HepG2 (cell line): ENCODE data around the gene RHD. TPM values are rescaled to one million over a fixed set of nuclear protein-coding genes. Genes with fewer than 3 reads are reported as not detected.

Source experiments
- ASH2L ChIP-seq: fragments of 300-600, 200-600 bp; sonication (generic); IDR thresholded peaks from 2 replicates; pipeline ENCODE4 v1.7.0; 2017; ENCODE audit warnings: low read depth, mild to moderate bottlenecking, moderate library complexity, mixed read lengths, low read length; ENCODE audit not compliant: insufficient read length
- BHLHE40 ChIP-seq: IDR thresholded peaks from 2 replicates; pipeline ENCODE4 v1.6.1; 2011; ENCODE audit warnings: low read length, improper control_type of control experiment
- ESRRA ChIP-seq: sonication (generic); formaldehyde crosslinking; IDR thresholded peaks from 2 replicates; pipeline ENCODE4 v1.5.1; 2020; ENCODE audit warnings: mild to moderate bottlenecking, low read depth, missing genetic modification reagents
- GRHL1 ChIP-seq: sonication (generic); formaldehyde crosslinking; conservative IDR thresholded peaks from 2 replicates; pipeline ENCODE4 v1.8.0; 2022; ENCODE audit warnings: missing genetic modification reagents
- IKZF5 ChIP-seq: IDR thresholded peaks from 2 replicates; pipeline ENCODE4 v1.6.1; 2018; ENCODE audit warnings: missing genetic modification reagents, mild to moderate bottlenecking, missing compliant biosample characterization
- IRF9 ChIP-seq: sonication (generic); formaldehyde crosslinking; IDR thresholded peaks from 2 replicates; pipeline ENCODE4 v1.8.0; 2022; ENCODE audit warnings: missing genetic modification reagents, mild to moderate bottlenecking, borderline replicate concordance
- NCOA2 ChIP-seq: sonication (generic); formaldehyde crosslinking; IDR thresholded peaks from 2 replicates; pipeline ENCODE4 v1.8.0; 2022; ENCODE audit warnings: inconsistent platforms
- NFYC ChIP-seq: IDR thresholded peaks from 2 replicates; pipeline ENCODE4 v1.6.1; 2016; ENCODE audit warnings: missing genetic modification reagents, missing compliant biosample characterization
- THYN1 ChIP-seq: sonication (generic); formaldehyde crosslinking; IDR thresholded peaks from 2 replicates; pipeline ENCODE4 v1.8.1; 2023; ENCODE audit warnings: low read depth, mild to moderate bottlenecking, moderate library complexity, missing genetic modification reagents, borderline replicate concordance
- ZEB1 ChIP-seq: IDR thresholded peaks from 2 replicates; pipeline ENCODE4 v1.6.1; 2012; ENCODE audit warnings: mild to moderate bottlenecking, low read depth, inconsistent platforms; ENCODE audit not compliant: insufficient replicate concordance
- ZNF136 ChIP-seq: sonication (generic); formaldehyde crosslinking; IDR thresholded peaks from 2 replicates; pipeline ENCODE4 v1.8.1; 2022; ENCODE audit warnings: low read depth, mild to moderate bottlenecking, moderate library complexity, missing genetic modification reagents
- ZNF274 ChIP-seq: sonication (generic); formaldehyde crosslinking; IDR thresholded peaks from 2 replicates; pipeline ENCODE4 v1.5.1; 2020; ENCODE audit warnings: mild to moderate bottlenecking, missing genetic modification reagents
- ZNF572 ChIP-seq: sonication (generic); formaldehyde crosslinking; IDR thresholded peaks from 2 replicates; pipeline ENCODE4 v1.5.1; 2020; ENCODE audit warnings: mild to moderate bottlenecking, missing genetic modification reagents
- ZNF616 ChIP-seq: sonication (generic); formaldehyde crosslinking; IDR thresholded peaks from 2 replicates; pipeline ENCODE4 v1.5.0; 2020; ENCODE audit warnings: low read depth, mild to moderate bottlenecking, missing genetic modification reagents
- ZNF713 ChIP-seq: sonication (generic); formaldehyde crosslinking; IDR thresholded peaks from 2 replicates; pipeline ENCODE4 v1.4.0; 2020; ENCODE audit warnings: mild to moderate bottlenecking, missing genetic modification reagents
- ZNF761 ChIP-seq: sonication (generic); formaldehyde crosslinking; conservative IDR thresholded peaks from 2 replicates; pipeline ENCODE4 v1.4.0; 2020; ENCODE audit warnings: mild to moderate bottlenecking, missing genetic modification reagents
- ZSCAN9 ChIP-seq: IDR thresholded peaks from 2 replicates; pipeline ENCODE4 v1.6.1; 2016; ENCODE audit warnings: borderline replicate concordance
- polyA plus RNA-seq, 8 experiments: library from polyadenylated mRNA; depleted of rRNA in 3 of 8; stranded (reverse) in 7 of 8; unstranded in 1 of 8; fragments of >200 nt; fragmentation: Illumina TruSeq in 4 of 8; extraction: Trizol in 4 of 8; gene quantifications; 2 replicates each; pipeline versions ENCODE4 v1.2.1 to v1.2.3, GENCODE V29; 2011 to 2016; ENCODE audit warnings: low read depth in 4 of 8, missing spikeins in 1 of 8, mixed read lengths in 1 of 8; ENCODE audit not compliant: insufficient read depth in 1 of 8
- total RNA-seq, 5 experiments: library from RNA; depleted of rRNA; stranded (reverse); fragments of >200 nt; fragmentation: Illumina TruSeq; extraction: Trizol; gene quantifications; 2 replicates each; pipeline ENCODE4 v1.2.3, GENCODE V29; 2016; ENCODE audit warnings: low read depth in 1 of 5
- TF ChIP-seq, protein P1 (sequence below): sonication (generic); formaldehyde crosslinking; IDR thresholded peaks from 2 replicates; pipeline ENCODE4 v1.4.0; 2020; ENCODE audit warnings: missing genetic modification reagents, borderline replicate concordance
- TF ChIP-seq, protein P2 (sequence below): sonication (generic); formaldehyde crosslinking; IDR thresholded peaks from 2 replicates; pipeline ENCODE4 v1.5.0; 2020; ENCODE audit warnings: mild to moderate bottlenecking, missing genetic modification reagents

Gene RHD
- total and polyA plus RNA-seq, 2 of the 13 experiments (the other 11 are each of a cell fraction or from before 2014, with no cell fraction given) = not detected

- TF ChIP-seq ZNF761 (CRISPR knock-in tag) = no peak
- TF ChIP-seq ZNF136 (CRISPR knock-in tag) = no peak
- TF ChIP-seq BHLHE40 = no peak
- no peak for TF ChIP-seq ZNF616 (CRISPR knock-in tag)
- TF ChIP-seq ZNF713 = no peak
- TF ChIP-seq, protein P1, sequence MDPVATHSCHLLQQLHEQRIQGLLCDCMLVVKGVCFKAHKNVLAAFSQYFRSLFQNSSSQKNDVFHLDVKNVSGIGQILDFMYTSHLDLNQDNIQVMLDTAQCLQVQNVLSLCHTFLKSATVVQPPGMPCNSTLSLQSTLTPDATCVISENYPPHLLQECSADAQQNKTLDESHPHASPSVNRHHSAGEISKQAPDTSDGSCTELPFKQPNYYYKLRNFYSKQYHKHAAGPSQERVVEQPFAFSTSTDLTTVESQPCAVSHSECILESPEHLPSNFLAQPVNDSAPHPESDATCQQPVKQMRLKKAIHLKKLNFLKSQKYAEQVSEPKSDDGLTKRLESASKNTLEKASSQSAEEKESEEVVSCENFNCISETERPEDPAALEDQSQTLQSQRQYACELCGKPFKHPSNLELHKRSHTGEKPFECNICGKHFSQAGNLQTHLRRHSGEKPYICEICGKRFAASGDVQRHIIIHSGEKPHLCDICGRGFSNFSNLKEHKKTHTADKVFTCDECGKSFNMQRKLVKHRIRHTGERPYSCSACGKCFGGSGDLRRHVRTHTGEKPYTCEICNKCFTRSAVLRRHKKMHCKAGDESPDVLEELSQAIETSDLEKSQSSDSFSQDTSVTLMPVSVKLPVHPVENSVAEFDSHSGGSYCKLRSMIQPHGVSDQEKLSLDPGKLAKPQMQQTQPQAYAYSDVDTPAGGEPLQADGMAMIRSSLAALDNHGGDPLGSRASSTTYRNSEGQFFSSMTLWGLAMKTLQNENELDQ (CRISPR knock-in tag) = no peak
- peak; percentile 72 for TF ChIP-seq NFYC (CRISPR knock-in tag)
- peak; percentile 26 for TF ChIP-seq ASH2L
- no peak for TF ChIP-seq ZSCAN9 (CRISPR knock-in tag)
- TF ChIP-seq GRHL1 (CRISPR knock-in tag) = no peak
- TF ChIP-seq ESRRA (CRISPR knock-in tag) = no peak
- TF ChIP-seq ZNF274 (CRISPR knock-in tag) = peak; percentile 23; the same call in 1 of the 2 replicates
- TF ChIP-seq, protein P2, sequence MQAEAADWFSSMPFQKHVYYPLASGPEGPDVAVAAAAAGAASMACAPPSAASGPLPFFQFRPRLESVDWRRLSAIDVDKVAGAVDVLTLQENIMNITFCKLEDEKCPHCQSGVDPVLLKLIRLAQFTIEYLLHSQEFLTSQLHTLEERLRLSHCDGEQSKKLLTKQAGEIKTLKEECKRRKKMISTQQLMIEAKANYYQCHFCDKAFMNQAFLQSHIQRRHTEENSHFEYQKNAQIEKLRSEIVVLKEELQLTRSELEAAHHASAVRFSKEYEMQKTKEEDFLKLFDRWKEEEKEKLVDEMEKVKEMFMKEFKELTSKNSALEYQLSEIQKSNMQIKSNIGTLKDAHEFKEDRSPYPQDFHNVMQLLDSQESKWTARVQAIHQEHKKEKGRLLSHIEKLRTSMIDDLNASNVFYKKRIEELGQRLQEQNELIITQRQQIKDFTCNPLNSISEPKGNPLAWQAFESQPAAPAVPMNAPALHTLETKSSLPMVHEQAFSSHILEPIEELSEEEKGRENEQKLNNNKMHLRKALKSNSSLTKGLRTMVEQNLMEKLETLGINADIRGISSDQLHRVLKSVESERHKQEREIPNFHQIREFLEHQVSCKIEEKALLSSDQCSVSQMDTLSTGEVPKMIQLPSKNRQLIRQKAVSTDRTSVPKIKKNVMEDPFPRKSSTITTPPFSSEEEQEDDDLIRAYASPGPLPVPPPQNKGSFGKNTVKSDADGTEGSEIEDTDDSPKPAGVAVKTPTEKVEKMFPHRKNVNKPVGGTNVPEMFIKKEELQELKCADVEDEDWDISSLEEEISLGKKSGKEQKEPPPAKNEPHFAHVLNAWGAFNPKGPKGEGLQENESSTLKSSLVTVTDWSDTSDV (CRISPR knock-in tag) = no peak
- no peak for TF ChIP-seq ZNF572 (CRISPR knock-in tag)
- TF ChIP-seq IRF9 (CRISPR knock-in tag) = 0 out of 2 replicates have a peak, but pooled peaks have one; percentile 41
- TF ChIP-seq ZEB1 = no peak
- no peak for TF ChIP-seq NCOA2 (CRISPR knock-in tag)
- TF ChIP-seq IKZF5 (CRISPR knock-in tag) = no peak
- no peak for TF ChIP-seq THYN1 (CRISPR knock-in tag)
- TF ChIP-seq, all 625 proteins: peak for 49
Observed at GRCh38 chr1:25232866-25233784, 39.2 kb upstream of the RHD start (continued).
